Hepatocyte (in vitro differentiated cells): Measurements from ENCODE around the gene UBE2L6. TPM values are rescaled to one million over a fixed set of nuclear protein-coding genes. Genes with fewer than 3 reads are reported as not detected.

ENCODE experiments used
- DNase-seq: peaks from one replicate; pipeline ENCODE4 v3.0.0-alpha.2; 2016; ENCODE audit warnings: low spot score
- H2AFZ ChIP-seq: fragments of 200-600 bp; sonication (generic); 2 replicates; pipeline ENCODE4 v1.6.0; 2016; ENCODE audit warnings: antibody characterized with exemption, mild to moderate bottlenecking
- H3K27ac ChIP-seq: fragments of 200-600 bp; sonication (generic); 2 replicates; pipeline ENCODE4 v1.5.1; 2016; ENCODE audit warnings: mild to moderate bottlenecking
- H3K27me3 ChIP-seq: fragments of 200-600 bp; sonication (generic); 2 replicates; pipeline ENCODE4 v1.6.1; 2016
- H3K36me3 ChIP-seq: fragments of 200-600 bp; sonication (generic); replicated peaks from 2 replicates; pipeline ENCODE4 v1.5.1; 2016; ENCODE audit warnings: low read depth; ENCODE audit not compliant: insufficient read depth
- H3K4me1 ChIP-seq: fragments of 200-600 bp; sonication (generic); 2 replicates; pipeline ENCODE4 v1.5.1; 2016; ENCODE audit warnings: mild to moderate bottlenecking, moderate library complexity; ENCODE audit not compliant: insufficient read depth
- H3K4me2 ChIP-seq: fragments of 200-600 bp; sonication (generic); 2 replicates; pipeline ENCODE4 v1.6.0; 2016
- H3K4me3 ChIP-seq: fragments of 200-600 bp; sonication (generic); 2 replicates; pipeline ENCODE4 v1.5.1; 2016; ENCODE audit warnings: mild to moderate bottlenecking
- H3K79me2 ChIP-seq: fragments of 200-600 bp; sonication (generic); 2 replicates; pipeline ENCODE4 v1.6.0; 2017; ENCODE audit warnings: mild to moderate bottlenecking
- H3K9me2 ChIP-seq: fragments of 200-600 bp; sonication (generic); replicated peaks from 2 replicates; pipeline ENCODE4 v1.6.0; 2017; ENCODE audit warnings: mild to moderate bottlenecking; ENCODE audit not compliant: insufficient read depth
- H3K9me3 ChIP-seq: fragments of 200-600 bp; sonication (generic); 2 replicates; pipeline ENCODE4 v1.5.1; 2016; ENCODE audit warnings: low read depth, mild to moderate bottlenecking
- H4K20me1 ChIP-seq: fragments of 200-600 bp; sonication (generic); 2 replicates; pipeline ENCODE4 v1.6.0; 2016; ENCODE audit warnings: mild to moderate bottlenecking; ENCODE audit not compliant: insufficient read depth, poor library complexity, severe bottlenecking
- CTCF ChIP-seq: fragments of 200-600 bp; sonication (generic); IDR thresholded peaks from 2 replicates; pipeline ENCODE4 v1.5.1; 2016; ENCODE audit warnings: antibody characterized with exemption, mild to moderate bottlenecking; ENCODE audit not compliant: poor library complexity
- EZH2 ChIP-seq: fragments of 200-600 bp; sonication (generic); IDR thresholded peaks from 2 replicates; pipeline ENCODE4 v1.6.1; 2016; ENCODE audit warnings: antibody characterized with exemption, mild to moderate bottlenecking, borderline replicate concordance
- EZH2phosphoT487 ChIP-seq: fragments of 200-600 bp; sonication (generic); IDR thresholded peaks from one replicate; pipeline ENCODE4 v1.6.1; 2018; ENCODE audit warnings: antibody characterized with exemption, mild to moderate bottlenecking, low read depth, moderate library complexity; ENCODE audit not compliant: unreplicated experiment, severe bottlenecking
- WGBS: methylation state at CpG from one replicate; pipeline ENCODE4 v1.1.6; 2016; ENCODE audit warnings: low lambda C conversion rate; ENCODE audit errors: missing lambda C conversion rate; 5-methylcytosine and 5-hydroxymethylcytosine counted together
- polyA plus RNA-seq: library from polyadenylated mRNA; unstranded; fragments of >200 nt; fragmentation: Nextera tagmentation; extraction: Ambion mirVana; gene quantifications from 2 replicates; pipeline ENCODE4 v1.2.1, GENCODE V29; 2016
- total RNA-seq: library from RNA; depleted of rRNA; stranded (reverse); fragments of >200 nt; gene quantifications from 2 replicates; pipeline ENCODE4 v1.2.3, GENCODE V29; 2014

The UBE2L6 gene
- total and polyA plus RNA-seq, 2 experiments from 2014 or later, result 45.7 to 113 TPM

DNA sequence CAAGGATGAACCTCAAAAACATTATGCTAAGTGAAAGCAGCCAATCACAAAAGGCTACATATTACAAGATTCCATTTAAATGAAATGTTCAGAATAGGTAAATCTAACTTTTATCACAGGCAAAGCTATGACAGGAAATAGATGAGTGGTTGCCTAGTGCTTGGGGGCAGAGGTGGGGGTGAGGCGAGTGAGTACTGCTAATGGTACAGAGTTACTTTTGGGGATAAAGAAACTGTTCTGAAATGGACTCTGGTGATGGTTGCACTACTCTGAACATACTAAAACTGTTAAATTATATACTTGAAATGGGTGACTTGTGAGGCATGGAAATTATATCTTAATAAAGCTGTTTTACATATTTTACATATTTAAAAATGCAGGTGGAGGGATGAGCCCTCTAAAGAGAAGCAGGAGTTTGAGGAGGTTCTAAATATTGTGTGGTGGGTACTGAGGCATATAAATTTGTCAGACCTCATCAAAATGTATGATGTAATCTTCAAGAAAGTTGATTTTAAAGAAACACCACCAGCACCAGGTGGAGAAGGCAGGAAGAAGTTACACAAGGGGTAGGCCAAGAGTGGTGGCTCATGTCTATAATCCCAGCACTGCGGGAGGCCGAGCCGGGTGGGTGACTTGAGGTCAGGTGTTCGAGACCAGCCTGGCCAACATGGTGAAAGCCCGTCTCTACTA, 55.6 kb downstream of the UBE2L6 start:
- H2AFZ ChIP-seq, result no peak overlapping the region
- no peaks in the 10 kb centered on the region for H3K9me2 ChIP-seq
- H3K36me3 ChIP-seq, result no peaks in the 10 kb centered on the region
- WGBS, result 93% methylated on average over 6 of the region's 6 CpGs
- H3K27me3 ChIP-seq, result peaks cover 4% of the 10 kb centered on the region
- H3K9me3 ChIP-seq, result no peaks in the 10 kb centered on the region
- H3K4me2 ChIP-seq, result no peak overlapping the region
- H3K4me1 ChIP-seq, result peaks cover 5% of the 10 kb centered on the region
- no peak overlapping the region for H3K27ac ChIP-seq
- no peak for DNase-seq
- no peak for TF ChIP-seq CTCF
- no peaks in the 10 kb centered on the region for H3K79me2 ChIP-seq
- no peak overlapping the region for H3K4me3 ChIP-seq
- H4K20me1 ChIP-seq, result no peaks in the 10 kb centered on the region

- no peaks in the 10 kb centered on the region for H3K79me2 ChIP-seq
- TF ChIP-seq CTCF (no peak), EZH2phosphoT487 (no peak), EZH2 (no peak)
- WGBS, result 92% methylated on average over 7 of the region's 7 CpGs
- no peaks in the 10 kb centered on the region for H3K4me1 ChIP-seq
- no peak for DNase-seq
- no peaks in the 10 kb centered on the region for H3K9me3 ChIP-seq
- no peak overlapping the region for H2AFZ ChIP-seq
- no peak overlapping the region for H3K4me2 ChIP-seq
- H3K9me2 ChIP-seq, result no peaks in the 10 kb centered on the region
- H4K20me1 ChIP-seq, result no peaks in the 10 kb centered on the region
- no peak overlapping the region for H3K27ac ChIP-seq
- H3K36me3 ChIP-seq, result no peaks in the 10 kb centered on the region
- H3K27me3 ChIP-seq, result no peaks in the 10 kb centered on the region
- H3K4me3 ChIP-seq, result no peak overlapping the region
Observed at GRCh38 chr11:57508341-57509170, 58.9 kb downstream of the UBE2L6 start.

- no peaks in the 10 kb centered on the region for H3K36me3 ChIP-seq
- H3K4me1 ChIP-seq, result no peaks in the 10 kb centered on the region
- no peak for TF ChIP-seq EZH2
- no peak for TF ChIP-seq CTCF
- TF ChIP-seq EZH2phosphoT487, result no peak
- H3K9me2 ChIP-seq, result no peaks in the 10 kb centered on the region
- 94% methylated on average over 1 of the region's 1 CpG for WGBS
- no peaks in the 10 kb centered on the region for H3K27me3 ChIP-seq
- H4K20me1 ChIP-seq, result no peaks in the 10 kb centered on the region
- H3K9me3 ChIP-seq, result no peaks in the 10 kb centered on the region
- DNase-seq, result no peak
- H3K4me2 ChIP-seq, result no peak overlapping the region
- H3K27ac ChIP-seq, result no peak overlapping the region
- H2AFZ ChIP-seq, result no peak overlapping the region
- H3K79me2 ChIP-seq, result no peaks in the 10 kb centered on the region
- H3K4me3 ChIP-seq, result no peak overlapping the region
Observed at GRCh38 chr11:57506522-57506921, 61.0 kb downstream of the UBE2L6 start.
